PFSK-1 (cell line): Measurements from ENCODE around the gene ULK4.

Experiments
- FOXP2 ChIP-seq: optimal IDR thresholded peaks from 2 replicates; pipeline ENCODE3; 2011; ENCODE audit warnings: borderline replicate concordance, control low read depth, inconsistent platforms; ENCODE audit not compliant: insufficient read depth; ENCODE audit errors: extremely low read length, extremely low read depth
- POLR2AphosphoS5 ChIP-seq: IDR thresholded peaks from 2 replicates; pipeline ENCODE4 v1.6.1; 2012; ENCODE audit warnings: low read depth, mild to moderate bottlenecking, control low read depth, low read length, moderate library complexity
- SIN3A ChIP-seq: IDR thresholded peaks from 2 replicates; pipeline ENCODE4 v1.6.1; 2012; ENCODE audit warnings: mild to moderate bottlenecking, low read length, moderate library complexity, borderline replicate concordance; ENCODE audit not compliant: insufficient read depth
- TAF1 ChIP-seq: IDR thresholded peaks from 2 replicates; pipeline ENCODE4 v1.6.1; 2012; ENCODE audit warnings: low read length, control low read depth, borderline replicate concordance; ENCODE audit not compliant: insufficient read depth
- TF ChIP-seq, protein P1 (sequence below), 2 experiments: IDR thresholded peaks; 2 replicates each; pipeline versions ENCODE4 v1.6.1 to v1.8.0; 2011 to 2012; ENCODE audit warnings: low read depth in 2 of 2, low read length in 2 of 2, control low read depth in 1 of 2, inconsistent platforms in 1 of 2, mild to moderate bottlenecking in 1 of 2, moderate library complexity in 1 of 2; ENCODE audit not compliant: insufficient read depth in 1 of 2

ULK4 gene

DNA sequence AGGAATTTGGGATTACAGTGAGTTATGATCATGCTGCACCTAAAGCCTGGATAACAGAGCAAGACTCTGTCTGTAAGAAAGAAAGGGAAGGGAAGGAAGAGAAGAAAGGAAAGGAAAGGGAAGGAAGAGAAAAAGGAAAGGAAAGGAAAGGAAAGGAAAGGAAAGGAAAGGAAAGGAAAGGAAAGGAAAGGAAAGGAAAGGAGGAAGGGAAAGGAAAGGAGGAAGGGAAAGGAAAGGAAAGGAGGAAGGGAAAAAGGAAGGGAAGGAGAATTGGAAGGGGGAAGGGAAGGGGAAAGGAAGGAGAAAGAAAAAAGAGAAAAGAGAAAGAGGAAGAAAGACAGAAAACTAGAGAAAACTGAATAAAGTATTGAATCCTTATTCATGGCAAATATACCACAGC is 359.8 kb downstream of the ULK4 start:
- no peak for TF ChIP-seq POLR2AphosphoS5
- TF ChIP-seq SIN3A, result no peak
- TF ChIP-seq TAF1, result no peak
- no peak for TF ChIP-seq FOXP2
- TF ChIP-seq, protein P1, sequence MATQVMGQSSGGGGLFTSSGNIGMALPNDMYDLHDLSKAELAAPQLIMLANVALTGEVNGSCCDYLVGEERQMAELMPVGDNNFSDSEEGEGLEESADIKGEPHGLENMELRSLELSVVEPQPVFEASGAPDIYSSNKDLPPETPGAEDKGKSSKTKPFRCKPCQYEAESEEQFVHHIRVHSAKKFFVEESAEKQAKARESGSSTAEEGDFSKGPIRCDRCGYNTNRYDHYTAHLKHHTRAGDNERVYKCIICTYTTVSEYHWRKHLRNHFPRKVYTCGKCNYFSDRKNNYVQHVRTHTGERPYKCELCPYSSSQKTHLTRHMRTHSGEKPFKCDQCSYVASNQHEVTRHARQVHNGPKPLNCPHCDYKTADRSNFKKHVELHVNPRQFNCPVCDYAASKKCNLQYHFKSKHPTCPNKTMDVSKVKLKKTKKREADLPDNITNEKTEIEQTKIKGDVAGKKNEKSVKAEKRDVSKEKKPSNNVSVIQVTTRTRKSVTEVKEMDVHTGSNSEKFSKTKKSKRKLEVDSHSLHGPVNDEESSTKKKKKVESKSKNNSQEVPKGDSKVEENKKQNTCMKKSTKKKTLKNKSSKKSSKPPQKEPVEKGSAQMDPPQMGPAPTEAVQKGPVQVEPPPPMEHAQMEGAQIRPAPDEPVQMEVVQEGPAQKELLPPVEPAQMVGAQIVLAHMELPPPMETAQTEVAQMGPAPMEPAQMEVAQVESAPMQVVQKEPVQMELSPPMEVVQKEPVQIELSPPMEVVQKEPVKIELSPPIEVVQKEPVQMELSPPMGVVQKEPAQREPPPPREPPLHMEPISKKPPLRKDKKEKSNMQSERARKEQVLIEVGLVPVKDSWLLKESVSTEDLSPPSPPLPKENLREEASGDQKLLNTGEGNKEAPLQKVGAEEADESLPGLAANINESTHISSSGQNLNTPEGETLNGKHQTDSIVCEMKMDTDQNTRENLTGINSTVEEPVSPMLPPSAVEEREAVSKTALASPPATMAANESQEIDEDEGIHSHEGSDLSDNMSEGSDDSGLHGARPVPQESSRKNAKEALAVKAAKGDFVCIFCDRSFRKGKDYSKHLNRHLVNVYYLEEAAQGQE (IDR thresholded peaks at IDR 0.05; ENCODE audit: insufficient read depth in 1 of 2, low read depth in 2 of 2, low read length in 2 of 2), result no peak

DNA sequence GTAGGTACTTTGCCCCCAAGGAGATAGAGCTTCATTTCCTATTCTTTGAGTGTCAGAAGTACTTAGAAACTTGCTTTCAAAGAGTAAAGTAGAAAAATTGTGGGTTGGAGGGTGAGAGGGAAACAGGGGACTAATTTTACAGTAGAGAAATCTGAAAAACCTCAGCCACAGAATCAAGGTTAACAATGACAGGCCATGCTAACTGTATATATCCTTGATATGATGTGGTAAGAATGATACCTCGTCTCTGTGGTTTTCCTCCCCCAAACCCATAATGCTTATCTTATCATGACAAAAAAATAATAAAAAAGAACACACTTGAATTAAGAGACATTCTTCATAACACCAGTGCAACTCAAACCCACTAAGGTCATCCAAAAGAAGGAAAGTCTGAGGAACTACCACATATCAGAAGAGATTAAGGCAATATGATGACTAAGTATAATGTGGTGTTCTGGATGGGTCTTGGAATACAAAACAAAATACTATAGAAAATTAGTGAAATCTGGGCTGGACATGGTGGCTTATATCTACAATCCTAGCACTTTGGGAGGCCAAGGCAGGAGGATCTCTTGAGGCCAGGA is 360.4 kb downstream of the ULK4 start:
- TF ChIP-seq TAF1 (no peak), SIN3A (no peak), POLR2AphosphoS5 (no peak), FOXP2 (no peak)
- TF ChIP-seq, protein P1 (IDR thresholded peaks at IDR 0.05; ENCODE audit: insufficient read depth in 1 of 2, low read depth in 2 of 2, low read length in 2 of 2), result no peak

DNA sequence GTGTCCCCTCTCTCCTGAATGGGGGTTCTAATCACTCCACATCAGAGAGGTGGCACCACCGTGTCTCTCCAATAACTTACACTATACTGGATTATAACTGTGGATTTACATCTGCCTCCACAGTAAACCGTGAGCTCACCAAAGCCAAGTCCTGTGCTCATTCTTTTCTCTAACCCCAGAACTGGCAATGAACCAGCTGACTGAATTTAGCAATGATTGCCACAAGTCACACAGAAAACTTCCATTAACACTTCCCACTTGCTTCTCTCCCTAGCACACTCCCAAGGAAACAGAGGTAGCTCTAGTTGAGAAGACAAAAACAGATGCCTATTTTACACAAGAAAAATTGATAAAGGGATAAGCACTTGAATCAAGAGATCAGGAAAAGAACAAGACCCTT is 361.3 kb downstream of the ULK4 start:
- TF ChIP-seq FOXP2, result no peak
- TF ChIP-seq, protein P1 (IDR thresholded peaks at IDR 0.05; ENCODE audit: insufficient read depth in 1 of 2, low read depth in 2 of 2, low read length in 2 of 2), result no peak

DNA sequence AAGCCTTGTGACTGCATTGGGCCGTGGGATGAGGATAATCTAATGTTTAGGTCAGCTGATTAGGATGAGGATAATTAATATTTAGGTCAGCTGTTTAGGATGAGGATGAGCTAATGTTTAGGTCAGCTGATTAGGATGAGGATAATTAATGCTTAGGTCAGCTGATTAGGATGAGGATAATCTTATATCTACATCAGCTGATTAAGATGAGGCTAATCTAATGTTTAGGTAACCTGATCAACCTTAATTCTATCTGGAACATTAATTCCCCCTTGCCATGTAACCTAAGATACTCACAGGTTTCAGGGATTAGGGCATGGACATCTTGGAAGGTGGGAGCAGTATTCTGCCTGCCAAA is 362.8 kb downstream of the ULK4 start:
- TF ChIP-seq POLR2AphosphoS5, result no peak
- TF ChIP-seq TAF1, result no peak
- TF ChIP-seq, protein P1 (IDR thresholded peaks at IDR 0.05; ENCODE audit: insufficient read depth in 1 of 2, low read depth in 2 of 2, low read length in 2 of 2), result no peak

DNA sequence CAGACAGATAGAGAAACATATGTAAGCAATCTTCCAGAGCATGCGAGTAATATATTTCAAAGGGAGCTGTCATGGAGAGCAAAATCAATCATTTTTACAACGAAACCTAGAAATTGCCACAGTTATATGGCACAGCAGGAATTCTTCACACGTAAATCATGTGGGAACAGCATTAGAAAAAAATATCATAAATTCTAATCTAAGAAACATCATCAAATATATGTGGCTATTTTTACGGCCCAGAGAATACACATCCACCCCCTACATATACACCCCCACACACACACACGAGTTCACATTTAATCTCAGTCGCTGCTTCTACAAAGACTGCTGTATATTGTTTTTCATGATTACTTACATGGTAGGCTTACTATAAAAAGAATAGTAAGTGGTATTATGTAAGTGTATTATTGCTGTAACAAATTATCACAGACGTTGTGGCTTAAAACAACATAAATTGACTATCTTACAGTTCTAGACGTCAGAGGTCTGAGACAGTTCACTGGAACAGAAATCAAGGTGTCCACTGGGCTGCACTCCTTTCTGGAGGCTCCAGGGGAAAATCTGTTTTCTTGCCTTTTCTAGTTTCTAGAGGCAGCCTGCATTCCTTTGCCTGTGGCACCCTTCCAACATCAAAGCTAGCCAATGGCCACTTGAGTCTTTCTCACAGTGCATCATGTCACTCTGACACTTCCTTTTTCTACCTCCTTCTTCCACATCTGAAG is 363.3 kb downstream of the ULK4 start:
- TF ChIP-seq, protein P1 (IDR thresholded peaks at IDR 0.05; ENCODE audit: insufficient read depth in 1 of 2, low read depth in 2 of 2, low read length in 2 of 2), result no peak
- TF ChIP-seq POLR2AphosphoS5 (no peak), TAF1 (no peak), SIN3A (no peak), FOXP2 (no peak)
